Measurements from ENCODE around the gene GLT6D1.

GLT6D1 gene

DNA sequence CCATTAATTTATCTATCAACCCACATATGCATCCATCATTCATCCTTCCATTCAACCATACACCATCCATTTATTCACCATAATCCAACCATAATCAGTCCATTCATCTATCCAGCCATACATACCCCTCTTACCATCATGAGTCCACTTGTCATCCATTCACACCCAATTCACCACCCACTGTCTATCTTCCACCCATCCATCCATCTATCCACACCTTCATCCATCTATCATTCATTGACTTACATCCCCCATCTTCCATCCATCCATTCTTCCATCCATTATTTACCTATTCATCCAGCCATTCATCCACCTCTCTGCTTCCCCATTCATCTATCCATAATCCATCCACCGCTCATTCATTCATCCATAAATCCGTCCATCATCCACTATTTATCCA is 60.0 kb downstream of the GLT6D1 start:
- Histone ChIP-seq H3K27ac (ENCODE audit: insufficient read depth, low read depth, low read length, poor library complexity, severe bottlenecking) (no peak overlapping the region), H3K9me3 (ENCODE audit: control insufficient read depth, low read length) (no peaks in the 10 kb centered on the region), H3K27me3 (ENCODE audit: control insufficient read depth, insufficient read depth, low read length, poor library complexity, severe bottlenecking) (no peaks in the 10 kb centered on the region), H3K4me1 (ENCODE audit: control insufficient read depth, insufficient read depth, low read length) (no peaks in the 10 kb centered on the region), H3K4me3 (ENCODE audit: insufficient read depth, low read depth, low read length) (no peak overlapping the region), H3K36me3 (ENCODE audit: control insufficient read depth, insufficient read depth, low read length) (no peaks in the 10 kb centered on the region)
- WGBS, 2 experiments: 57 to 58% methylated on average over 2 of the region's 2 CpGs

DNA sequence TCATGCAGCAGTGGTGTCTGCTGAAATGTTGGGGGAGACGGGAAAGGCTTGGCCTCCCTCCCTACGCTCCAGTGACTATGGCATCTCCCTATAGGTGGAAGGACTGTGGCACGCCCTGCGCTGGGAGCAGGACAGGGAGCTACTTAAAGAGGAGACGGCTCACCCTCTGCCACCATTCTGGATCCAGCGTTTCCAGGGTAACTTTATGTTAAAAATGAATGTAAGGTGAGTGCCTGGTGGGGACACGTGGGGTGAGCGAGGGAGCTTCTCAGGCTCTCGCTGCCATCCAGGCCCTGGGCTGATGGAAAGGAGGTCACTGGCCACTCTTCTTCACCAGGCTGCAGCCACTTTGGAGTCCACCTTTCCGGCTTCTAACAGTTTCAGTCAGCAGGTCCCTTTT is 62.1 kb downstream of the GLT6D1 start:
- no peaks in the 10 kb centered on the region for H3K27me3 ChIP-seq (ENCODE audit: control insufficient read depth, insufficient read depth, low read length, poor library complexity, severe bottlenecking)

DNA sequence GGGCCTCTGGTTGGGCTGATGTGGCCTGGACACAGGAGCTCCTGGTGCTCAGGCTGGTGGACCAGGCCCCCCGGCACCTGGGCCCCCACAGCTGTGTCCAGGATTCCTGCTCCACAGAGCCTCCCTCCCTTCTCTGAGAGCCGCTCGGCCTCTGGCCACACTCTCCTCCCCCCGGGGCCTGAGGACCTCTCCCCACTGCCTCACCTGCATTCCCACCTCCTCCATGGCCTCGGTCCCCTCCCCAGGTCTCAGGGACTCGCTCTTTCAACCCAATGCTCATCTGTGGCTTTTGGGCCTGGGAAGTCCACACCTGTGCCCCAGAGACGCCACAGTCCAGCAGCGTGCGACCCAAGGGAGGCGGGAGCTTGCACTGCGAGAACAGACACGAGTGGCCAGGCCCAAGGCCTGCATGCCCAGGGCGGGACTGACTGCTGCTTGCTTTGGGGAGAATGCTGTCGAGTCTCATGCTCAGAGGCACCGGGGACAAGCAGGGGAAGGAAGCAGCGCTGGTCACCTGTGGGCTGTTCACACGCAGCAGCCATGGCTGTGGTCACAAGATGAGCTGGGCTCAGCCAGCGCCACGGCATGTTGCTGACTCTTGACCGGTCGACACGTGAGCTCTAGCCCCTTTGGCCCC is 63.2 kb downstream of the GLT6D1 start:
- Histone ChIP-seq H3K4me3 (ENCODE audit: insufficient read depth, low read depth, low read length) (no peak overlapping the region), H3K9me3 (ENCODE audit: control insufficient read depth, low read length) (no peaks in the 10 kb centered on the region), H3K27me3 (ENCODE audit: control insufficient read depth, insufficient read depth, low read length, poor library complexity, severe bottlenecking) (no peaks in the 10 kb centered on the region), H3K27ac (ENCODE audit: insufficient read depth, low read depth, low read length, poor library complexity, severe bottlenecking) (no peak overlapping the region), H3K36me3 (ENCODE audit: control insufficient read depth, insufficient read depth, low read length) (no peaks in the 10 kb centered on the region), H3K4me1 (ENCODE audit: control insufficient read depth, insufficient read depth, low read length) (no peaks in the 10 kb centered on the region)
- 90 to 91% methylated on average over 22 of the region's 22 CpGs for WGBS, 2 experiments

More for the DNA sequence above, 62.1 kb downstream of the GLT6D1 start:
- Histone ChIP-seq H3K9me3 (ENCODE audit: control insufficient read depth, low read length) (no peaks in the 10 kb centered on the region), H3K27ac (ENCODE audit: insufficient read depth, low read depth, low read length, poor library complexity, severe bottlenecking) (no peak overlapping the region), H3K4me1 (ENCODE audit: control insufficient read depth, insufficient read depth, low read length) (no peaks in the 10 kb centered on the region), H3K4me3 (ENCODE audit: insufficient read depth, low read depth, low read length) (no peak overlapping the region), H3K36me3 (ENCODE audit: control insufficient read depth, insufficient read depth, low read length) (no peaks in the 10 kb centered on the region)
- 91 to 93% methylated on average over 10 of the region's 10 CpGs for WGBS, 2 experiments

DNA sequence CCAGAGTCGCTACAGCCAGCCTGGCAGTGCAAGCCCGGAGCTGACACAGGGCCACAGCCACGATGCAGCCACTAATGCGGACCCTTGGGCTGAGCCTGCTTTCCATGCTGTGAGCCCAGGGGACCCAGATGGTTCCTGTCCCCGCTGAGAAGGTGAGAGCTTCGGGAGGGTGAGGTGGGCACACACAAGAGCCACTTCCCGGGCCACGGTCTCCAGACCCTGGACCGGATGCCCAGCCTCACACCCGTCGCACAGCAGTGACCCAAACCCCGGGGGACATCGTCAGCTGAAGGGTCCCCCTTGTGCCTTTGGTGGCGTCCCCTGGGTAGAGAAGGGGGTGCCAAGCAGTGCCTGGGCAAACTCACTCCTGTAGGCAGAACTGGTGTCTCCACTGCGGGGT is 64.4 kb downstream of the GLT6D1 start:
- 94 to 95% methylated on average over 15 of the region's 15 CpGs for WGBS, 2 experiments
- Histone ChIP-seq H3K9me3 (ENCODE audit: control insufficient read depth, low read length) (no peaks in the 10 kb centered on the region), H3K27me3 (ENCODE audit: control insufficient read depth, insufficient read depth, low read length, poor library complexity, severe bottlenecking) (no peaks in the 10 kb centered on the region), H3K36me3 (ENCODE audit: control insufficient read depth, insufficient read depth, low read length) (no peaks in the 10 kb centered on the region), H3K4me1 (ENCODE audit: control insufficient read depth, insufficient read depth, low read length) (no peaks in the 10 kb centered on the region), H3K27ac (ENCODE audit: insufficient read depth, low read depth, low read length, poor library complexity, severe bottlenecking) (no peak overlapping the region), H3K4me3 (ENCODE audit: insufficient read depth, low read depth, low read length) (no peak overlapping the region)

DNA sequence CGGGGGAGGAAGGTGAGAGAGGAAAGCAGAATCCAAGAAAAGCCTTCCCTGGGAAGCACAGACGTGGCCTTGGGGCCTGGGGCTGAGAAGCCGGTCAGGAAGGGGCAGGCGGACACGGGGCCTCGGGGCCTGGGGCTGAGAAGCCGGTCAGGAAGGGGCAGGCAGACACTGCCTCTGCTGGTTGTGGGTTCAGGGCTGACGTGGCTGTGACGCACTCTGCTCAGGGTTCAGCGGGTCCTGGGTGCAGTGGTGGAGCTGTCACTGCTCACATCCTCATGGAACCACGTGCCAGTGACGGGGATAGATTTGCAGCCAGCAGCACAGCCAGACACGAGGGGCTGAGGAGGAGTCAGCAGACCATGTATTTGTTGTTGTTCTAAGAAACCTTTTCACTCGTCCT is 65.0 kb downstream of the GLT6D1 start:
- Histone ChIP-seq H3K27me3 (ENCODE audit: control insufficient read depth, insufficient read depth, low read length, poor library complexity, severe bottlenecking) (no peaks in the 10 kb centered on the region), H3K27ac (ENCODE audit: insufficient read depth, low read depth, low read length, poor library complexity, severe bottlenecking) (no peak overlapping the region), H3K4me1 (ENCODE audit: control insufficient read depth, insufficient read depth, low read length) (no peaks in the 10 kb centered on the region), H3K4me3 (ENCODE audit: insufficient read depth, low read depth, low read length) (no peak overlapping the region), H3K9me3 (ENCODE audit: control insufficient read depth, low read length) (no peaks in the 10 kb centered on the region), H3K36me3 (ENCODE audit: control insufficient read depth, insufficient read depth, low read length) (no peaks in the 10 kb centered on the region)
- 90 to 92% methylated on average over 14 of the region's 14 CpGs for WGBS, 2 experiments

Measured in ectodermal cell (in vitro differentiated cells).